HG03135 (cell line): ENCODE measurements around the gene TPBGL.

Source experiments
- ATAC-seq: cut with Tn5 transposase; IDR thresholded peaks from one replicate; pipeline ENCODE4 v1.9.1; 2021; ENCODE audit warnings: mild to moderate bottlenecking, moderate library complexity; ENCODE audit not compliant: unreplicated experiment

The TPBGL gene

DNA sequence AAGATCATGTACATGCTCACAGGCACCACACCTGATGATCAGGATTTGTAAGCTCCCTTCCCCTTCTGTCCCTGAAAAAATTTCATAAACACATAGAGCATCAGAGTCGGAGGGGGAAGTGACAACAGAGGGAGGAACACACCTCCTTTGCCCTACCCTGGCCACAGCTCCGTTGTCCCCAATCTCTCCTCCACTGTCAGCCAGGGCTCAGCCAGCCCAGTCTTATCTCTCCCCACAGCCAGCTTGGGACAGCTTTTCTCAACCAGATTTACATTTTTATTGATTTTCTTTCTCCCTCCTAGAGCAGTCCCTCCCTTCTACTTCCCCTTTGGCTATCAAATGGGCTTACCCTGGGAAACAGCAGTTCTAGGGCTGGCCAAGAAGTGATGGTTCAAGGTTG is 32.1 kb upstream of the TPBGL start:
- ATAC-seq, result no peak

DNA sequence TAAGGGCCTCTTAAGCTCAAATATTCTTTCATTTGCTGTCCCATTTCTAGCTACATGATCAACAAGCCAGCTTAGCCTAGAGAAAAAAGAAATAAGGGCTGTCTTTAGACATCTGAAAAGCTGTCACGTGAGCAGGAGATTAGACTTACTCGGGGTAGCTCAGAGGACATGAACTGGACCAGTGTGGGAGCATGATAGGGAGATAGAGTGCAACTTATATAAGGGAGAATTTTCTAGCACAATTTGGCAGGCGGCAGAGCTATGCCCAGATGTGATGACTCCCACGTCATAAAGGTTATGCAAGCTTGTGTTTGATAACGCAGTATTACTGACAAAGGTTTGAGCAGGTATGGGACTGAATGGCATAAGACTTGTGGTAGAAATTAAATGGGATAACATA is 28.2 kb upstream of the TPBGL start:
- no peak for ATAC-seq

DNA sequence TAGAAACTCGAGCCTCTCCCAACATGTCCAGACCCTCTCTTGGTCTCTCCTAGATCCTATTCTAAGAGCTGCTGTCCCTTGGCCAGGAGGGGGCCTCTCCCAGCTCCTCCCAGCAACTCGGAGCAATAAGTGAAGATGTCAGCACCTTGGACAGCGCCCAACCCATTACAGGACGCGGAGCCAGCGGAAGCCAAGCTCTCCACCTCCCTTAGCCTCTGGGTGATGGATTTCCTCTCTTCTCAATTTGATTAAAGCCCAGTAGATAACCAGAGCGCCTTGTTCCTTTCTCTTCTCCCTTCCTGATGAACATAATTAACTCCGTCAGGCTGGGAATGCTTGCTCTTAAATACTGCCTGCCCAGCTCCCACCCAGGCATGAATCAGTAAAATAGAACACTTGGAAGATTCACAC is 26.2 kb upstream of the TPBGL start:
- ATAC-seq, result no peak

DNA sequence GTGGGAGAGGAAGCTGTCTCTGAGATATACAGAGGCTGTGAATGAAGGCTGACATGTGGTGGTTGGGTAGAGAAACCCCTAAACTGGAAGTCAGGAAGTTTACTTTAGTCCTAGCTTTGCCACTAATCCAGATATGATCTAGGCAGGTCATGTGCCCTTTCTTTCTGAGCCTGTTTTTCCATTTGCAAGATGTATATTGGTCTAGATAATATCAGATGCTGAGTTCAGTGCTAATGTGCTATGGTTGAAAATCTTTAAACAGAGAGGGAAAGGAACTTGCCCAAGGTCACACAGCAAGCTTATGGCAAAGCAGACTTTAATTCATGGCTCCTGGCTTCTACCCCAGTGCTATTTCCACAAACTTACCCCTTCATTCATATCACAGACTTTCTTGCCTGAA is 25.7 kb upstream of the TPBGL start:
- ATAC-seq, result no peak

DNA sequence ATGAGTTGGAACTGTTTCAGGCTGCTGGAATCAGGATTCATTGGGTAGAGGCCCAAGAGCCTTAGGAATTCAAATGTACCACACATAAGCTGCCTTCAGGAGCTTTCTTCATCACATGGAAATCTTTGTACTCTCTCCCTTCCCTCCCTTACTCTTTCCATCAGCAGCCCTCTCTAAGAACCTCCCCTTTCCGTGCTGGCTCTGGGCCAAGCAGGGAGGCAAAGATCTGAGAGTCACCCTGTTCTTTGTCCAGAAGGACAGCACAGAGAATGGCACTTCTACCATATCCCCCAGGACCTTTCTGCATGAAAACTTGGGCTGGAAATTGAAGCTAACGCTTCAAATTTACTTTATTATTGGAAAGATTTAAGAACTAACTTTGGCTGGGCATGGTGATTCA is 20.7 kb upstream of the TPBGL start:
- ATAC-seq, result no peak

DNA sequence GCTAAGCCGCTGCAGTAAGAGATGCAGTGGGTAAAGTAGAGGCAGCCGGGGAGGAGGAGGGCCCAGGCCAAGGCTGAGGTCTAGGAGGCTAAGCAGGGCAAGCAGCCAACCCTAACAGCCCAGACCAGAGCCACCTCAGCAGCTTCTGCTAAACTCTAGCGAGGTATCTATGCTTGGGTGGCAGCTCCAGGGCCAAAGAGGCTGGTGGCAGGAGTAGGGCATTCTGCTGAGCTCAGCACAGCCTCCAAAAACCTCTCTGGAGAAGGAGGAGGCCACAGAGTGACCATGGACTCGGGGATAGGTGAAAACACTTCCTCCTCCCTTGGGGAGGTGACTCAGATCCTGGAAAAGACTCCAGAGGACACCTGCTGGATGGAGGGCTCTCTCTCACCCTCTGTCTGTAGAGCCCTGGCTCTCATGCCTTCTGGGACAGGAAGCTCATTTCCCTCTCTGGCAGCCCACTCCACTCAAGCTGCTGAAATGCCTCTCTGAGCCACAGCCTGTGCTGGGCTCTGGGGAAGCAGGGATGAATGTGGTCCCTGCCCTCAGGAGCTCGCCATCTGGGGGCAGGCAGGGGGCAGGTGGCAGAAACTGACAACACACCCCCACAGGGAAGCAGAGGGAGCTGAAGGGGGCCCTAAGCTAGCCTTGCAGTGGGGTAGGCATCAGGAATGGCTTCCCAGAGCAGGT is 16.5 kb upstream of the TPBGL start:
- ATAC-seq, result no peak

- no peak for ATAC-seq
Observed at GRCh38 chr11:75225794-75226193, 14.8 kb upstream of the TPBGL start.

- no peak for ATAC-seq
Observed at GRCh38 chr11:75229466-75229865, 11.1 kb upstream of the TPBGL start.

- ATAC-seq, result no peak
Observed at GRCh38 chr11:75230621-75231020, 10.0 kb upstream of the TPBGL start.

DNA sequence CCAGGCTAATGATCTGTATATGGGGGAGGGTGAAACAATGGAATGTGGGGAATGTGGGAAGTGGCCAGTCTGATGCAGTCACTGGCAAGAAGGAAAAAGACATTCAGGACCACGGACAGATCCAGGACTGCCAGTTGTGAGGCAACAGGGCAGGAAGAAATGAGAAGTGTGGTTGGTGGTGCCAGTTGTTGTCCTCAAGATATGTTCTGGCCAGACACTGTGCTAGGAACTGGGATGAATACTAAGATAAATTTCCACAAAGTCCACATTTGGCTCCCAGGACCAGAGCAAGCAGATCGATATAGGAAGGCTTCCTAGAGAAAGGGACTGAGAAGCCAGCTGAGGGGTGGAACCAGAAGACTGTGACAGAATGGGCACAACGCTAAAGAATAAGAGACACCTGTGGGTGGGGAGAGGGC is 6.8 kb upstream of the TPBGL start:
- ATAC-seq, result no peak

- ATAC-seq, result no peak
Observed at GRCh38 chr11:75236062-75236461, 4.5 kb upstream of the TPBGL start.

DNA sequence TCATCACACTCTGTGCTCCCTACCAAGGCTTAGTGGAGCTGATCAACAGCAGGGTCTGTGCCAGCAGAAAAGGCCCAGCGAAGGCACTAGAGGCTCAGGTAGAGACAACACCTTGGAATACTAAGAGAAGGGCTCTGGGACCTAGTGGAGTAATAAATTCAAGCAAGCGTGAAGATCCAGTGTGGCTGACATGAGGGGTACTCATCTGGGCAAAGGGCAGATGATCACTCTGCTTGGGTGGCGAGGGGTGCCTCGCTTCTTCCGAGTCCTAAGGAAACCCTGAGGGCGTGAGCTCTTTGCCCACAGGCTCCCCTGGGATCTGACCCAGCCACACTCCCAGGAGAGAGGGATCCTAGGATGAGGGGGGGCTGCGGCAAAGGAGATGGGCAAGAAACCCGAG is 3.5 kb upstream of the TPBGL start:
- ATAC-seq, result no peak

- no peak for ATAC-seq
Observed at GRCh38 chr11:75238595-75239440, 1.8 kb upstream of the TPBGL start.

GRCh38 chr11:75239531-75240290 is 863 bp upstream of the TPBGL start:
- no peak for ATAC-seq

GRCh38 chr11:75241036-75241905 is 697 bp downstream of the TPBGL start:
- ATAC-seq, result peak; percentile 91

DNA sequence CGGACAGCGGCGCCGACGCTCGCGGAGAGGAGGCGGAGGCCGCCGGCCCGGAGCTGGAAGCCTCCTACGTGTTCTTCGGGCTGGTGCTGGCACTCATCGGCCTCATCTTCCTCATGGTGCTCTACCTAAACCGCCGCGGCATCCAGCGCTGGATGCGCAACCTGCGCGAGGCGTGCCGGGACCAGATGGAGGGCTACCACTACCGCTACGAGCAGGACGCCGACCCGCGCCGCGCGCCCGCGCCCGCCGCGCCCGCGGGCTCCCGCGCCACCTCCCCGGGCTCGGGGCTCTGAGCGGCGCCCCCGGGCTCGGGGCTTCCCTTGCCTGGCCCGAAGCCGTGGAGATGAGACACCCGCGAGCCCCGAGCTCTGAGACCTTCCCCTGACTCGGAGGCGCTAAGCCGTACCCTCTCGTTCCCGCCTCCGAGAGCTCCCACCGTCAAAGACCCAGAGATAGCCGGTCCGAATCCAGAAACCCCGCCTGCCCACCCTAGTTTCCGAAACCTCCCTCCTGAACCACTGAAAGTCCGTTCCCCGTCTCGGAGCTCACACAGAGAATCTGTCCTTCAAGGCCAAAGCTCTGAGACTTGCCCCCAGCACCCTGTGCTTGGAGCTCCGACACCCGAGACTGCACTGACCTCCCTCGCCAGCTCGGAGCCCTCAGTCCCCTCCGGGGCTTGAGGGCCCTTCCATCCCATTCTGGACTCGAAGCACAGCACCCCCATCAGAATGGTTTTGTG is 1.5 kb downstream of the TPBGL start:
- ATAC-seq, result peak; percentile 16

DNA sequence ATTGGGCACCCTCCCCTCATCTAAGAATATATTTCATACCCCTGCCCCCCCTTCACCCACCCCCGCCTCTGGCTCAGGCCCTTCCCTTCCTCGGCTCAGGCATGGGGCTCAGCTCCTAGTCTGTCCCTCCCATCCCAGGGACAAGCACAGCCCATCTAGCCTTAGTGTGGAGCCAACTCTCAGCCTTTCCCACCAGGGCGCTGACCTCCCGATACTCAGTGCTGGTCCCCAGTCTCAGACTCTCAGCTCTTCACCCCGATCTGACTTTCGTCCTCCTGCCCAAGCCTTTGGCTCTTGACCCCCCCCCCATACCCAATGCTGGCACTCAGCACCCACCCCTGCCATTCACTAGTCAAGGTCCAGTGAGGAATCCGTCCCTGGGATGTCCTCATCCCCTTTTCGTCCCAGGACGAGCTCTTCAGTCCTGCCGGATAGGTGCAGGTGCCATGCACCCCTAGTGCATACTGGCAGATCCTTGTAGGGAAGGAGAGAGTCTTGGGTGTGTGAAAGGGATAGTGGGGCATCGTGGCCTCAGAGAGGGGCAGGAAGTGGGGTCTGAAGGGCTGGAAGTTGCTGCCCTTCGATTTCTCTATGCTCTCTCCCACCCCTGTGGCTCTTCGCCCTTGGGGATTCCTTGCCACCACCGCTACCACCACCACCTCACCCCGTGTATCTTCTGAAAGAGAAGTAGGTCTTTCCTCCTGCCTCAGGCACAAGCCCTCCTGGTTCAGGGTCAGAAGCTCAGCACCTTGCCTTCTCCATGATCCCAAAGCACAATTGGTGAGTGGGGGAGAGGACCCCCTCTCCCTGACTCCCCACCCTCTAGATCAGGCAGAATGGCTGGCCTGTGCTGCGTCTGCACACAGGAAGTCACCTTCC is 2.4 kb downstream of the TPBGL start:
- ATAC-seq, result no peak

DNA sequence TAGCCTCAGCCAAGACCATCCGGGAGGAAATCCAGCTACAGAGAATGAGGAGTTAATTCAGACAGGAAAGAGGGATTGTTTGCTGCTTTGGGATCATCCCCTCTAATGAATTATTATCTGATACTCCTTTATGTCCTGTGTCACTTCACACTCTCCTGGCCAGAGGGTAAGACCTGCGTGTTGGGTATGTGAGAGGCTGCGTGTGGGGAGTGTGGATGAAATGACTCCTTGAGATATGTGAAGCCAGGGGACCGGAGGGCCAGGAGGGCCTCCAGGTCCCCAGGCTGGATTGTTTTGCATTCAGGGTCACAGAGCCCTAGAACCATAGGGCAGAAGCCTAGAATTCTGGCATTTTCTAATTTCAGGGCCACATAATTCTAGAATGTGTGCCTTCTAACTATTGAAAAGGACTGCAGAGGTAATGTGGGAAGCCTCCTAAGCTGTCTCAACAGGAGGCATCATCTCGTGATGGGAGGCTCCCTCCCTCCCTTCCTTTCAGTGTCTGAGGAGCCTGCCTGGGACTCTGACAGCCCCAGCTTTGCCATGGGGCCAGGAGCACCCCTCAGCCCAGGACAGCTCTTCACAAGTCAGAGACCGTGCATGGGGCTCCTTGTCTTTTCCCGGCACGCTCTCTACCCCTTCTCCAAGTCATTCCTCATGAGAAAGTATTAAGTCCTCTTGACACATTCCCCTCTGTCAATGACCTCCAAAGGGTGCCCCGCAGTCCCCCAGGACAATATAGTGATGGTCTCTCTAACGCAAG is 3.7 kb downstream of the TPBGL start:
- ATAC-seq, result no peak
